Neural cell (in vitro differentiated cells): ENCODE results near the gene HELZ. TPM values are rescaled to one million over a fixed set of nuclear protein-coding genes. Genes with fewer than 3 reads are reported as not detected.

Experiments used
- H2AFZ ChIP-seq: fragments of 200-600, 300-800 bp; sonication (generic), shearing (Covaris generic); 2 replicates; pipeline ENCODE4 v1.6.0; 2014; ENCODE audit warnings: low read depth, mild to moderate bottlenecking, antibody characterized with exemption, low read length, moderate library complexity
- H3F3A ChIP-seq: fragments of 200-600 bp; shearing (Covaris generic); 2 replicates; pipeline ENCODE4 v1.6.1; 2016; ENCODE audit warnings: mild to moderate bottlenecking, moderate library complexity, mixed read lengths, antibody characterized with exemption, low read length; ENCODE audit not compliant: insufficient read depth, poor library complexity, severe bottlenecking
- H3K27ac ChIP-seq: fragments of 200-600, 300-800 bp; sonication (generic), shearing (Covaris generic); 2 replicates; pipeline ENCODE4 v1.5.1; 2014; ENCODE audit warnings: mild to moderate bottlenecking, low read length, moderate library complexity
- H3K27me3 ChIP-seq: fragments of 300-800, 200-600 bp; sonication (generic), shearing (Covaris generic); 2 replicates; pipeline ENCODE4 v1.6.0; 2014; ENCODE audit warnings: mild to moderate bottlenecking, low read depth, low read length, moderate library complexity; ENCODE audit not compliant: insufficient read depth
- H3K36me3 ChIP-seq: fragments of 300-800, 200-600 bp; sonication (generic), shearing (Covaris generic); 2 replicates; pipeline ENCODE4 v1.5.1; 2014; ENCODE audit warnings: mild to moderate bottlenecking, antibody characterized with exemption, low read length, moderate library complexity; ENCODE audit not compliant: insufficient read depth
- H3K4me2 ChIP-seq: fragments of 300-800, 200-600 bp; sonication (generic), shearing (Covaris generic); 2 replicates; pipeline ENCODE4 v1.6.0; 2014; ENCODE audit warnings: mild to moderate bottlenecking, low read length
- H3K4me3 ChIP-seq: fragments of 300-800, 200-600 bp; sonication (generic), shearing (Covaris generic); 2 replicates; pipeline ENCODE4 v1.5.1; 2014; ENCODE audit warnings: mild to moderate bottlenecking, low read length, moderate library complexity
- H3K79me2 ChIP-seq: fragments of 200-600 bp; shearing (Covaris generic); replicated peaks from 2 replicates; pipeline ENCODE4 v1.6.0; 2014; ENCODE audit warnings: mild to moderate bottlenecking, low read length, moderate library complexity; ENCODE audit not compliant: insufficient read depth
- H3K9ac ChIP-seq: fragments of 300-800, 200-600 bp; sonication (generic), shearing (Covaris generic); 2 replicates; pipeline ENCODE4 v1.6.1; 2016; ENCODE audit warnings: mild to moderate bottlenecking, low read length, mixed read lengths
- H3K9me2 ChIP-seq: fragments of 200-600 bp; shearing (Covaris generic); 2 replicates; pipeline ENCODE4 v1.6.1; 2016; ENCODE audit warnings: mild to moderate bottlenecking, low read length, mixed read lengths; ENCODE audit not compliant: insufficient read depth
- H3K9me3 ChIP-seq: fragments of 200-600, 300-800 bp; sonication (generic), shearing (Covaris generic); 2 replicates; pipeline ENCODE4 v1.6.1; 2016; ENCODE audit warnings: mild to moderate bottlenecking, mixed run types, low read length, moderate library complexity, mixed read lengths
- H4K20me1 ChIP-seq: fragments of 200-600 bp; shearing (Covaris generic); 2 replicates; pipeline ENCODE4 v1.6.1; 2016; ENCODE audit warnings: mild to moderate bottlenecking, mixed run types; ENCODE audit not compliant: insufficient read depth
- EP300 ChIP-seq: fragments of 450-650 bp; conservative IDR thresholded peaks from 2 replicates; pipeline ENCODE4 v1.6.1; 2014; ENCODE audit warnings: antibody characterized with exemption, mild to moderate bottlenecking, moderate library complexity; ENCODE audit not compliant: poor library complexity, severe bottlenecking
- EZH2 ChIP-seq: fragments of 200-600, 300-800 bp; shearing (Covaris generic), sonication (generic); IDR thresholded peaks from 2 replicates; pipeline ENCODE4 v1.6.1; 2014; ENCODE audit warnings: antibody characterized with exemption, low read length, borderline replicate concordance, mild to moderate bottlenecking; ENCODE audit not compliant: insufficient read depth, poor library complexity, severe bottlenecking
- MXI1 ChIP-seq: fragments of 450-650 bp; conservative IDR thresholded peaks from 2 replicates; pipeline ENCODE4 v1.6.1; 2014; ENCODE audit warnings: antibody characterized with exemption, mild to moderate bottlenecking; ENCODE audit not compliant: poor library complexity, severe bottlenecking
- POLR2AphosphoS5 ChIP-seq: IDR thresholded peaks from 2 replicates; pipeline ENCODE4 v1.6.1; 2012
- RAD21 ChIP-seq: fragments of 450-650 bp; conservative IDR thresholded peaks from 2 replicates; pipeline ENCODE4 v1.6.1; 2014; ENCODE audit warnings: antibody characterized with exemption, mild to moderate bottlenecking, moderate library complexity
- SMC3 ChIP-seq: fragments of 450-650 bp; conservative IDR thresholded peaks from 2 replicates; pipeline ENCODE4 v1.6.1; 2014; ENCODE audit warnings: antibody characterized with exemption, mild to moderate bottlenecking, moderate library complexity; ENCODE audit not compliant: poor library complexity
- TAF1 ChIP-seq: IDR thresholded peaks from 2 replicates; pipeline ENCODE4 v1.6.1; 2012; ENCODE audit warnings: low read depth
- polyA plus RNA-seq: library from polyadenylated mRNA; depleted of rRNA; stranded (reverse); fragments of >200 nt; gene quantifications from 2 replicates; pipeline ENCODE4 v1.2.3, GENCODE V29; 2014
- TF ChIP-seq, protein P1 (sequence below): IDR thresholded peaks from 2 replicates; pipeline ENCODE4 v1.6.1; 2012; ENCODE audit warnings: borderline replicate concordance
- TF ChIP-seq, protein P2 (sequence below): fragments of 450-650 bp; IDR thresholded peaks from 2 replicates; pipeline ENCODE4 v1.5.1; 2014; ENCODE audit warnings: antibody characterized with exemption, mild to moderate bottlenecking, moderate library complexity; ENCODE audit not compliant: poor library complexity, severe bottlenecking

The HELZ gene
- polyA plus RNA-seq, 1 donor from 2014 or later, result 11.7 TPM

DNA sequence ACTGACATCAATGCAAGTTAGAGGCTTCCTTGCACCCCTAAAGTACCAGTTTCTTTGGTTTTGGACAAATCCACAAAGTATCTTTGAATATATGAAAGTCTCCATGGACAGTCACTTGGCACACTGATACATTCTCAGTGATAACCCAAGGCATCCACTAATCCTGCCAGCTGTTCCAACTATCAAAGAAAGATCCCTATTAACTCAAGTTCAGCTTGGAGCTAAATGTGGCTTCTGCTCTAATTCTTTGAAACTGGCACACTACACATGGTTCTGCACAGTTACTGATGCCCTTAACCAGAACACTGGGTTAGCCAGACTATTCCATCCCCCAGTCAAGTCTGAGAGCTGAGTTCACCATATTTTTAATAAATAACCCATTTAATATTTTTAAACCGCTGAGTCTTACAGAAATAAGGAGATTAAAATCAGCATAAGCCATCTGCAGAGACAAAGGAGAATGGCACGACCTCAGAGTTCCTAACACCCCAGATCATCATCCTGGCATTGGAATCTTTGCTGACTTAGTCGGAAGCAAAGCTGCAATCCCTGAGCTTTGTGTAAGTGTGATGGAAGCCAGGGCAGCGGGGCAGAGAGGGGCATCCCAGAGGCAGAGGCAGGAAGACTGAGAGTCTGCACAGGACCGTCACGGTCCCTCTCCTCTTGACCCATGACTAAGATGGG is 194.4 kb downstream of the HELZ start:
- Histone ChIP-seq H3K4me2 (no peak overlapping the region), H3K27ac (no peak overlapping the region), H3K27me3 (no peaks in the 10 kb centered on the region), H4K20me1 (no peaks in the 10 kb centered on the region), H3K9me3 (peaks cover 8% of the 10 kb centered on the region), H2AFZ (no peak overlapping the region), H3F3A (no peaks in the 10 kb centered on the region), H3K9ac (no peak overlapping the region), H3K9me2 (no peaks in the 10 kb centered on the region), H3K79me2 (no peaks in the 10 kb centered on the region), H3K36me3 (no peaks in the 10 kb centered on the region), H3K4me3 (no peak overlapping the region)
- TF ChIP-seq TAF1 (no peak), EP300 (no peak), POLR2AphosphoS5 (no peak), SMC3 (no peak), EZH2 (no peak), RAD21 (no peak), MXI1 (no peak)
- TF ChIP-seq, protein P1, sequence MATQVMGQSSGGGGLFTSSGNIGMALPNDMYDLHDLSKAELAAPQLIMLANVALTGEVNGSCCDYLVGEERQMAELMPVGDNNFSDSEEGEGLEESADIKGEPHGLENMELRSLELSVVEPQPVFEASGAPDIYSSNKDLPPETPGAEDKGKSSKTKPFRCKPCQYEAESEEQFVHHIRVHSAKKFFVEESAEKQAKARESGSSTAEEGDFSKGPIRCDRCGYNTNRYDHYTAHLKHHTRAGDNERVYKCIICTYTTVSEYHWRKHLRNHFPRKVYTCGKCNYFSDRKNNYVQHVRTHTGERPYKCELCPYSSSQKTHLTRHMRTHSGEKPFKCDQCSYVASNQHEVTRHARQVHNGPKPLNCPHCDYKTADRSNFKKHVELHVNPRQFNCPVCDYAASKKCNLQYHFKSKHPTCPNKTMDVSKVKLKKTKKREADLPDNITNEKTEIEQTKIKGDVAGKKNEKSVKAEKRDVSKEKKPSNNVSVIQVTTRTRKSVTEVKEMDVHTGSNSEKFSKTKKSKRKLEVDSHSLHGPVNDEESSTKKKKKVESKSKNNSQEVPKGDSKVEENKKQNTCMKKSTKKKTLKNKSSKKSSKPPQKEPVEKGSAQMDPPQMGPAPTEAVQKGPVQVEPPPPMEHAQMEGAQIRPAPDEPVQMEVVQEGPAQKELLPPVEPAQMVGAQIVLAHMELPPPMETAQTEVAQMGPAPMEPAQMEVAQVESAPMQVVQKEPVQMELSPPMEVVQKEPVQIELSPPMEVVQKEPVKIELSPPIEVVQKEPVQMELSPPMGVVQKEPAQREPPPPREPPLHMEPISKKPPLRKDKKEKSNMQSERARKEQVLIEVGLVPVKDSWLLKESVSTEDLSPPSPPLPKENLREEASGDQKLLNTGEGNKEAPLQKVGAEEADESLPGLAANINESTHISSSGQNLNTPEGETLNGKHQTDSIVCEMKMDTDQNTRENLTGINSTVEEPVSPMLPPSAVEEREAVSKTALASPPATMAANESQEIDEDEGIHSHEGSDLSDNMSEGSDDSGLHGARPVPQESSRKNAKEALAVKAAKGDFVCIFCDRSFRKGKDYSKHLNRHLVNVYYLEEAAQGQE, result no peak
- TF ChIP-seq, protein P2, sequence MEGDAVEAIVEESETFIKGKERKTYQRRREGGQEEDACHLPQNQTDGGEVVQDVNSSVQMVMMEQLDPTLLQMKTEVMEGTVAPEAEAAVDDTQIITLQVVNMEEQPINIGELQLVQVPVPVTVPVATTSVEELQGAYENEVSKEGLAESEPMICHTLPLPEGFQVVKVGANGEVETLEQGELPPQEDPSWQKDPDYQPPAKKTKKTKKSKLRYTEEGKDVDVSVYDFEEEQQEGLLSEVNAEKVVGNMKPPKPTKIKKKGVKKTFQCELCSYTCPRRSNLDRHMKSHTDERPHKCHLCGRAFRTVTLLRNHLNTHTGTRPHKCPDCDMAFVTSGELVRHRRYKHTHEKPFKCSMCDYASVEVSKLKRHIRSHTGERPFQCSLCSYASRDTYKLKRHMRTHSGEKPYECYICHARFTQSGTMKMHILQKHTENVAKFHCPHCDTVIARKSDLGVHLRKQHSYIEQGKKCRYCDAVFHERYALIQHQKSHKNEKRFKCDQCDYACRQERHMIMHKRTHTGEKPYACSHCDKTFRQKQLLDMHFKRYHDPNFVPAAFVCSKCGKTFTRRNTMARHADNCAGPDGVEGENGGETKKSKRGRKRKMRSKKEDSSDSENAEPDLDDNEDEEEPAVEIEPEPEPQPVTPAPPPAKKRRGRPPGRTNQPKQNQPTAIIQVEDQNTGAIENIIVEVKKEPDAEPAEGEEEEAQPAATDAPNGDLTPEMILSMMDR, result no peak

DNA sequence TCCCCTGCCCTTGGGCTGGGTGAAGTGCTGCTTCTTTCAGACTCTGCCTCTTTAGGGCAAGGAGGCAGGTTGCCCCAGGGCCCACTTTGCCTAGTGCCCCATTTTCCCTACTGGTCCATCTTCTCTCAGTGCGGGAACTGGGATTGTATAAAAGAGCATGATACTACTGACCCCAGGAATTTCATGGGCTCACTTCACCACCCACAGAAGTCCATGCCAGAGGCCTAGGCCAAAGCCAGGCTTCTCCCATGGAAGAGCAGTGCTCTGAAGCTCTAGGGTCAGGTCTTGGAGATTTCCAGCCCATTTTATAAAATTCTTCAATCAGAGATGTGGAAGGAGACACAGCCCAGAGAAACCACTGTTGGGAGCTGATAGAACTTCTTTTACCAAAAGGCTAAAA is 194.9 kb downstream of the HELZ start:
- H3K4me3 ChIP-seq, result no peak overlapping the region
- H3K79me2 ChIP-seq, result no peaks in the 10 kb centered on the region
- no peak overlapping the region for H2AFZ ChIP-seq
- no peak overlapping the region for H3K27ac ChIP-seq
- no peaks in the 10 kb centered on the region for H3K9me2 ChIP-seq
- H3K9ac ChIP-seq, result no peak overlapping the region
- no peaks in the 10 kb centered on the region for H3K27me3 ChIP-seq
- no peaks in the 10 kb centered on the region for H3F3A ChIP-seq
- TF ChIP-seq EZH2, result no peak
- H4K20me1 ChIP-seq, result no peaks in the 10 kb centered on the region
- H3K9me3 ChIP-seq, result peaks cover 8% of the 10 kb centered on the region
- no peak overlapping the region for H3K4me2 ChIP-seq
- no peaks in the 10 kb centered on the region for H3K36me3 ChIP-seq
